AG09309 (cell line): ENCODE data around the gene VAPB.

Source experiments
- DNase-seq: peaks from one replicate; pipeline ENCODE4 v3.0.0-alpha.2; 2010; ENCODE audit warnings: low read depth
- H3K4me3 ChIP-seq: 2 replicates; pipeline ENCODE4 v1.5.1; 2011; ENCODE audit warnings: mild to moderate bottlenecking, low read depth, low read length, moderate library complexity; ENCODE audit not compliant: control insufficient read depth
- CTCF ChIP-seq: IDR thresholded peaks from 2 replicates; pipeline ENCODE4 v1.5.1; 2011; ENCODE audit warnings: mild to moderate bottlenecking, low read depth, low read length, inconsistent platforms; ENCODE audit not compliant: insufficient read depth, control insufficient read depth; ENCODE audit errors: missing control alignments

VAPB gene

GRCh38 chr20:58447511-58448391 lies 58.7 kb downstream of the VAPB start:
- DNase-seq = no peak

GRCh38 chr20:58448958-58449357 lies 59.9 kb downstream of the VAPB start:
- DNase-seq = no peak
- no peak for TF ChIP-seq CTCF
- no peak overlapping the region for H3K4me3 ChIP-seq

More at GRCh38 chr20:58447511-58448391, 58.7 kb downstream of the VAPB start:
- no peak overlapping the region for H3K4me3 ChIP-seq
- peak; percentile 74 for TF ChIP-seq CTCF

- TF ChIP-seq CTCF = no peak
- no peak for DNase-seq
- H3K4me3 ChIP-seq = no peak overlapping the region
Measured at GRCh38 chr20:58449681-58450221, 60.7 kb downstream of the VAPB start.

GRCh38 chr20:58450254-58450653 lies 61.2 kb downstream of the VAPB start:
- no peak for TF ChIP-seq CTCF
- DNase-seq = peak; percentile 44
- no peak overlapping the region for H3K4me3 ChIP-seq

GRCh38 chr20:58452667-58453255 lies 63.7 kb downstream of the VAPB start:
- H3K4me3 ChIP-seq = no peak overlapping the region
- no peak for DNase-seq
- no peak for TF ChIP-seq CTCF

- TF ChIP-seq CTCF = no peak
- no peak overlapping the region for H3K4me3 ChIP-seq
- DNase-seq = no peak
Measured at GRCh38 chr20:58453391-58453790, 64.4 kb downstream of the VAPB start.
